Adipocyte (in vitro differentiated cells): ENCODE results near the gene GRIN2A.

Experiments used
- DNase-seq: peaks from one replicate; pipeline ENCODE4 v3.0.0-alpha.2; 2015; ENCODE audit warnings: low read depth
- H3K27me3 ChIP-seq: replicated peaks from 2 replicates; pipeline ENCODE4 v1.7.0; 2013; ENCODE audit warnings: mild to moderate bottlenecking, low read length, moderate library complexity; ENCODE audit not compliant: control insufficient read depth, insufficient read depth
- H3K36me3 ChIP-seq: 2 replicates; pipeline ENCODE4 v1.7.0; 2013; ENCODE audit warnings: low read length, mild to moderate bottlenecking, moderate library complexity; ENCODE audit not compliant: control insufficient read depth, insufficient read depth, severe bottlenecking
- H3K4me1 ChIP-seq: 2 replicates; pipeline ENCODE4 v1.7.0; 2013; ENCODE audit warnings: mild to moderate bottlenecking, low read length, moderate library complexity; ENCODE audit not compliant: control insufficient read depth, insufficient read depth
- H3K4me3 ChIP-seq: 2 replicates; pipeline ENCODE4 v1.7.0; 2013; ENCODE audit warnings: mild to moderate bottlenecking, low read length, moderate library complexity
- H3K9ac ChIP-seq: 2 replicates; pipeline ENCODE4 v1.7.0; 2013; ENCODE audit warnings: mild to moderate bottlenecking, low read length, moderate library complexity
- H3K9me3 ChIP-seq: 2 replicates; pipeline ENCODE4 v1.7.0; 2013; ENCODE audit warnings: mild to moderate bottlenecking, low read length, moderate library complexity; ENCODE audit not compliant: control insufficient read depth

Gene GRIN2A

DNA sequence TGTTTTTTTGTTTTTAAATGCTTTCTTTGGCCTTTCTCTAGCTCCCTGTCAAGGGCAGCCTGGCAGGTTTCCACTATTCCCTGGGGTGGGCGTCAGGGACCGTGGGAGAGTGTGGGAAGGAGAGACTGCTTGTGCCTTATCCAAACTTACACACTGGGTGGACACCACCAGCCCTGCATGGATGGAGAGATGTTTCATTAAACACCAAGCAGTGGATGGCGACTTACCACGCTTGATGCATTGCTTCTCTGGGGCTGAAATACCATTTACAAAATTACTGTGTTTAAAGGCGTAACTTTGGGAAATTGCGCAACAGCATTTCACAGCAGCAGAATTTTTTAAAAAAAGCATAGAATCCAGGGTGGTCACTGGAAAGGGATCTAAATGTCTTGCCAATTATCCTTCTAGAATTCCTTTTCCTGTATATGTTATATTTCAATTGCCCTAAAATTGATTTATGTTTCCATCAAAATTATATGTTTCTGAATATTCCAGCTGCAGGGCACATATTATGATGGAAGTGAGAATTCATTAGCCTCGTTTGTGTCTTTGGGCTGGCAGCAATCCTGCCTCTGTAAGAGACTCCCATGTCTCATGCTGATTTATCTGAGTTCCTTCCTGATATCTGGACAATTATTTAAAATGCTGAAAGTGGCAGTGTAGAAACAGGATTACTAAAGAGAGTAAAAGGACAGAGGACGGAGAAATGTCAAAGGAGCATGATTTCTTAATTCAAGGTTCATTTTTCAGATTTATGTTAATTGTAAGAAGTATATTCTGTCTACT lies 247.3 kb downstream of the GRIN2A start:
- no peak for DNase-seq
- peaks cover 8% of the 10 kb centered on the region for H3K4me1 ChIP-seq
- H3K27me3 ChIP-seq, result no peaks in the 10 kb centered on the region
- H3K9ac ChIP-seq, result no peak overlapping the region
- no peaks in the 10 kb centered on the region for H3K9me3 ChIP-seq
- H3K36me3 ChIP-seq, result no peaks in the 10 kb centered on the region
- H3K4me3 ChIP-seq, result no peak overlapping the region

DNA sequence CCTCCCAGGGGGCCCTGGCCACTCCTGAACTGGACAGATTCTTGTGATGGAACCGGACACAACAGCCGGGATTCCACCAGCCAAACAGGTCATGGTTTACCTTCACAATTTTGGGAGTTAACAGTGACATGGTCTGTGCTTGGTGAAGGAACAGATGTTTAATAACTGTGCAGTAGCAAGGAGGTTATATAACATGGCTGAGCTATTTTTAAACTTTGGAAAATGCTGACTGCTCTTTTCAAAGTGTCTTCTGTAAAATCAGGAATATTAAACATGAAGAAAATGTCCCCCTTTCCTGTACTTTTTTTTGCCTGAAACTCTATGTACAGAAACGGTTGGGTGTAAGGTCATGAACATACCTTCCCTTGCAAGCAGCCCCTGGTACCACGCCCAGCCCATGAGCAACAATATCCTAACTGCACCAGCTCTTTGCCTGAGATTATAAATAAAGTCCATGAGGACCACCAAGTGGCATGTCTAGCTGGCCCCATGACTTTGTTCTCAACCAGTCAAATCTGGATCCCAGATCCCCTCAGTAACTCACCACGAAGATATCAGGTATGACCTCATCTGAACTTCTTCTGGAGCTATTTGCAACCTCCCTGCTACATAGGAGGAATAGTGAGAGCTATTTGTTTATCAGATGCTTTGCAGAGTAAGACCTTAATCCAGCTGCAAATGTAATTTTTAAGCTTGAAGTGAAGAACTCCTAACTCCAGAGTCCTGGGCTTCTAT lies 249.1 kb downstream of the GRIN2A start:
- no peaks in the 10 kb centered on the region for H3K27me3 ChIP-seq
- DNase-seq, result no peak
- no peak overlapping the region for H3K9ac ChIP-seq
- H3K36me3 ChIP-seq, result no peaks in the 10 kb centered on the region
- no peaks in the 10 kb centered on the region for H3K9me3 ChIP-seq
- no peak overlapping the region for H3K4me3 ChIP-seq
- peaks cover 8% of the 10 kb centered on the region for H3K4me1 ChIP-seq

DNA sequence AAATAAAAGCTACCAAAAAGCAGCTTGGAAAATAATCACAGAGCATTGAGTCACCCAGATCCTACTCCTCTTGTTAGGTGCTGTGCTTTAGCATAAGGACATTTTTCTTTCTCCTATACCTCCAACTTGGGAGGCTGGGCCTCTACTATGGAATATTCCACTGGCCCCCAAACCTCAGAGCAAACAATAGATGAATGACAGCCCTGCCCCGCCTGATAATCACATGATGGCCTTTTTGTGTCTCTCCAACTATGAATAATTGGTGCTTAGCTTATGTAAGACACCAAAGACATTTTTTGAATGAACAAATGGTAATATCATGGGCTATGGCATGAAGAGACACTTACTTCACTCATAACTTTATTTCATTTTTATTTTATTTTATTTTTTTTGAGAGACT lies 250.2 kb downstream of the GRIN2A start:
- peaks cover 8% of the 10 kb centered on the region for H3K4me1 ChIP-seq

DNA sequence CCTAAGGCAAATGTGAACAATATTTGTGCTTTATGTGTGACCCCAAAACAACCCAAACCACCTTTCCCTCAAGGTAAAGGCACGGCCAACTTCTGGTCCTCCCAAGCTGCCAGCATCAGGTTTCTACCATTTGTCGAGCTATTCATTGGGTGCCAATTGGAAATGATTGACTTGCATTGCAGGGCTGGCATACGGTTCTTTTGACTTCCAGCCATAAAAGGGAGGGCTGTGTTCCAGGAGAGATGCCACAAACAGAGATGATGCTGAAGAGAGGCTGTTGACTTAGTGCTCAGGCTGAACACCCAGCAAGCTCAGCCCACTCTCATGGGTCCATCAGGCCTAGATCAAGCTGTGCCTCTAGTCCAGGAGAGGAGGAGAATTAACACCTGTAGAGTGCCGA lies 252.4 kb downstream of the GRIN2A start:
- no peaks in the 10 kb centered on the region for H3K36me3 ChIP-seq
- peaks cover 3% of the 10 kb centered on the region for H3K4me1 ChIP-seq
- DNase-seq, result no peak
- H3K9ac ChIP-seq, result no peak overlapping the region
- H3K4me3 ChIP-seq, result no peak overlapping the region
- H3K9me3 ChIP-seq, result no peaks in the 10 kb centered on the region
- H3K27me3 ChIP-seq, result no peaks in the 10 kb centered on the region

More for the DNA sequence above, 250.2 kb downstream of the GRIN2A start:
- no peaks in the 10 kb centered on the region for H3K36me3 ChIP-seq
- no peak overlapping the region for H3K9ac ChIP-seq
- H3K4me3 ChIP-seq, result no peak overlapping the region
- DNase-seq, result no peak
- H3K9me3 ChIP-seq, result no peaks in the 10 kb centered on the region
- H3K27me3 ChIP-seq, result no peaks in the 10 kb centered on the region

DNA sequence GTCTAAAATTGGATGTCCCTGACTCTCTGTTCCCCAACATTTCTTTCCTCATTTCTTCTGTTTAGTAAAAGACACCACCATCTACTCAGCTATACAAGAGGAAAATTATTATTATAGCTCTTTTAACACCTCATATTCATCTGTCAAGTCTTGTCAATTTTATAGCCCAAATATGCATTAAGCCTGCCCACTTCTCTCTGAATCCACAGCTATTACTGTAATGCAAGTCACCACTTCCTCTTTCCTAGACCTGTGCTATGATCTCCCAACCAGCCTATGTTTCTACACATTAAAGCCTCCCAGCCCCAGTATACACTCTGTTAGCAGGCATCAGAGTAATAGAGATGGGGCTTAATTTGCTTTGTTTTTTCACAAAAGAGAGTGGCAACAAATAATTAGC lies 252.9 kb downstream of the GRIN2A start:
- Histone ChIP-seq H3K36me3 (no peaks in the 10 kb centered on the region), H3K9ac (no peak overlapping the region), H3K27me3 (no peaks in the 10 kb centered on the region), H3K4me3 (no peak overlapping the region), H3K9me3 (no peaks in the 10 kb centered on the region), H3K4me1 (no peaks in the 10 kb centered on the region)
- no peak for DNase-seq

DNA sequence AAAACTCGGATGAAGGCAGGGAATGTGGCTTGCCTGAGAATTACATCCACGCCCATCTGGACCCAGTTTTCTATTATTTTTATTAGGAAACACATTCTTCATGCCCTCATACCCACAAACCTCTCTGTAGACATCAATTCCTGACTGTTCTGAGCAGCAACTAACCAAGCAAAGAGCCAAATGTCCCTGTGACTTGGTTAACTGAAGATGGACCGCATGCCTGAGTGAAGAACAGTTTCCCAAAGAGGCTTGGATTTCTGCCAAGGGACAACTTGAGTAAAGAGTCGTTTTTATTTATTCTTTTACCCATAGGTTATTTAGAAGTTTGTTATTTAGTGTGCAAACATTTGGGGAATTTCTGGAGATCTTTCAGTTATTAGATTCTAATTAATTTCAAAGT lies 259.8 kb downstream of the GRIN2A start:
- no peak overlapping the region for H3K4me3 ChIP-seq
- H3K36me3 ChIP-seq, result no peaks in the 10 kb centered on the region
- no peak for DNase-seq
- H3K4me1 ChIP-seq, result no peaks in the 10 kb centered on the region
- H3K27me3 ChIP-seq, result no peaks in the 10 kb centered on the region
- H3K9me3 ChIP-seq, result no peaks in the 10 kb centered on the region
- no peak overlapping the region for H3K9ac ChIP-seq

DNA sequence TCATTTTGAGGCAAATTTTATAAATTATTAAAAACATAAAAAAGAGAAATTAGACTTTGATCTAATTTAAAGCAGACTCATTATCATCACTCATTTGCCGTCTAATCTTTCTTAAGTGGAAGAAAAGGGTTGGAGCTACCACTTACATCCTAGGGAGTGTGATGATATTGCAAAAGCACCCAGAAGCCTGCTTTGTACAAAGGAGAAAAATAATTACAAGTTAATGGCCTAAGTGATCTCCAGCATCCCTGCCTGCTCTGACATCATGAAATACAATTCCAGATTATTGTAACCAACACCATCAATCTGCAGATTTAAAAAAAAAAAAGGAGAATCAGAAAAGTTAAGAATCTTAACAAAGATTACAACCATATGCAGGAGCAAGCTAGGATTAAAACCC lies 260.2 kb downstream of the GRIN2A start:
- DNase-seq, result no peak
- no peak overlapping the region for H3K4me3 ChIP-seq
- no peaks in the 10 kb centered on the region for H3K36me3 ChIP-seq
- H3K27me3 ChIP-seq, result no peaks in the 10 kb centered on the region
- no peak overlapping the region for H3K9ac ChIP-seq
- no peaks in the 10 kb centered on the region for H3K9me3 ChIP-seq
- H3K4me1 ChIP-seq, result no peaks in the 10 kb centered on the region

DNA sequence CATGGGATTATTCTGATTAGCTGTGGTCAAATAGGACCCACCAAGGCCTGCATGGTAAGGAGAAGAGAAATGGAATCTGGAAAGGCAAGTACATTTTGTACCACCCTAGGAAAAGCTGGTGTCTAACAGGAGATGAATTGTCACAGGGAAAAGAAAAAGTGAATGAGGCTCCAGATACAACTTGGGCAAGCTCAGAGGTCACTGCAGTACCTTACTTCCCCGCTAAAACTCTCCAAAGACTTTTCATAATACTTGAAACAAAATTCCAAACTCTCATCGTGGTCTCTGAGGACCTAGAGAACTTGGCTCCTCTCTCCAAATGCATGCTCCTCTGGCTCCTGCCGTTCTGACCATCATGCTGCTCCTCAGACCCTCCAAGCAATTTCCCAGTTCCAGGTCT lies 262.8 kb downstream of the GRIN2A start:
- DNase-seq, result no peak
- Histone ChIP-seq H3K4me3 (no peak overlapping the region), H3K9ac (no peak overlapping the region), H3K36me3 (no peaks in the 10 kb centered on the region), H3K9me3 (no peaks in the 10 kb centered on the region), H3K4me1 (peaks cover 1% of the 10 kb centered on the region), H3K27me3 (no peaks in the 10 kb centered on the region)

DNA sequence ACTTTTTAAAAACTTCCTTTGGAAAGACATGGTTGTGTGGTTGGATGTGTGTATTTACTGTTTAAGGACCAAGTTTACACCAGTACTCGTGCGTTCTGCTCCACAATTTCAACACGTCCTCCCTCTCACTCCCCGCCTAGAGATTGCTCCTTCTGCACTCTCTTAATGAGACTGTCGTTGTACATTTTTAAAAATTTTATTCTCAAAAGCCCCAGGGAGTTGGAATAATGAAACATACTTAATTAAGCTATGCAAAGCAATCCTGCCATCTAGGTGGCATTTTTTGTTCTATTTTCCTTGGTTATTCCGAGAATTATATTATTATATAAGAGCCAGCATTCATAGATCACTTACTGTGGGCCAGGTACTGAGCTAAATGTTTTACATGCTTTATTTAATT lies 264.5 kb downstream of the GRIN2A start:
- H3K4me3 ChIP-seq, result no peak overlapping the region
- DNase-seq, result no peak
- H3K9ac ChIP-seq, result no peak overlapping the region

DNA sequence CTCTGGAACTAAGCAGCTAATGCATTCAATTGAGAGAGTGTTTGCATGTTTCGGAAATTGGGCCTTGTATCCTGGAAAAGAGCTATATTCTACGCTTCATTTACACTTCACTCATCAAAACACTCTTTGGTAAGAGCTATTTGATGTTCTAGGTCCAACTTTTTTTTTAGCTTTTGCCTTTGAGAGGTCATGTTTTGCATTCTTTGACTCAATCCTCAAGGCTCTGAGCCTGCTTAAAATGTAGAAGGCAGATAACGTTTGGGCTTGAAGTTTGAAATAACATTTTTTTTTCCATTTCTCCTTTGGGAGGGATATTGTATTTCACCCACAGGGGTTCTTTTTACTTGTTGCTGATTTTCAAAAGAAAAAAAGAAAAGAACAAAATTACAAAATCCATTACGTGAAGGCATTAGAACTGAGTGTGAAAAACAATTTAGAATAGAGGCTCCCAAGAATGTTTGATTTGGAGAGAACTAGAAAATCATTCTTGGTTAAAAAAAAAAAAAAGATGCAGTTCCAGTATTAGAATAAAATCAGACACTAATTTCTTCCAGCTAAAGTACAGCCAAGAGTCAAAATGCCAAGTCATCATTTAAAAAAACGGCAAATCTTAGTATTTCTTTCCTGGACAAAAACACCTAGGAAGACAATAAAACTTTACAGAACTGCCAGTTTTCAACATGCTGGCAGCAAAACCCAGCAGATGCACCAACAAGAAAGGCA lies 268.5 kb downstream of the GRIN2A start:
- Histone ChIP-seq H3K4me3 (no peak overlapping the region), H3K36me3 (no peaks in the 10 kb centered on the region), H3K9me3 (no peaks in the 10 kb centered on the region), H3K4me1 (peaks cover 9% of the 10 kb centered on the region), H3K9ac (no peak overlapping the region), H3K27me3 (no peaks in the 10 kb centered on the region)
- DNase-seq, result no peak

More for the DNA sequence above, 264.5 kb downstream of the GRIN2A start:
- no peaks in the 10 kb centered on the region for H3K27me3 ChIP-seq
- no peaks in the 10 kb centered on the region for H3K36me3 ChIP-seq
- H3K9me3 ChIP-seq, result no peaks in the 10 kb centered on the region
- H3K4me1 ChIP-seq, result peaks cover 8% of the 10 kb centered on the region

DNA sequence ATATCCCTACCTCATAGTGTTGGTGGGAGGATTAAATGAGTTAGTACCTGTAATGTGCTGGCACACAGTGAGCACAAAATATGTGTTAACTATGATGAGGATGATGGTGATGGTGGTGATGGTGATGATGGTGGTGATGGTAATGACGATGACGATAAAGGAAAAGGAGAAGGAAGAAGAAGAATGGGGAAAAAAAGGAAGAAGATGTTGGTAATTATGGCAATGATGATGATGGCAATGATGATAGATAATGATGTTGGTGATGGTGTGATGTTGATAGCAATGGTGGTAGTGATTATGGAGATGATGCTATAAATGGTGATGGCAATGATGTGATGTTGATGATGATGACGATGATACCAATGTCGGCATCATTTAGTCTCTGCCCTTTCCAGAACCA lies 270.2 kb downstream of the GRIN2A start:
- H3K9ac ChIP-seq, result no peak overlapping the region
- no peaks in the 10 kb centered on the region for H3K36me3 ChIP-seq
- no peaks in the 10 kb centered on the region for H3K27me3 ChIP-seq
- H3K4me1 ChIP-seq, result peaks cover 13% of the 10 kb centered on the region
- no peaks in the 10 kb centered on the region for H3K9me3 ChIP-seq
- DNase-seq, result no peak
- no peak overlapping the region for H3K4me3 ChIP-seq
